Measurements from ENCODE around the gene SLC12A8. TPM values are rescaled to one million over a fixed set of nuclear protein-coding genes. Genes with fewer than 3 reads are reported as not detected.
A peak's percentile ranks its signal among the peaks of the same experiment; 100 is the strongest.

SLC12A8 gene
- total and polyA plus RNA-seq, 4 experiments from 2014 or later: not detected

- no peaks in the 10 kb centered on the region for H3K9me3 ChIP-seq (ENCODE audit: control insufficient read depth in 1 of 2, low read length in 2 of 2)
- no peaks in the 10 kb centered on the region for H3K27me3 ChIP-seq (ENCODE audit: insufficient read depth, low read length)
- DNase-seq: no peak
- H3K4me1 ChIP-seq (ENCODE audit: insufficient read depth, low read length): peaks cover 61% of the 10 kb centered on the region
- H3K27ac Mint-ChIP-seq: peak overlapping the region; percentile 95 to 99 (median 98)
- H3K27me3 Mint-ChIP-seq: no peaks in the 10 kb centered on the region
- POLR2A ChIA-PET (ENCODE audit: partially characterized antibody): interaction anchor here (0.6 to 2.2 kb wide), 8 partner anchors 15 to 322 kb away, joined by 3 to 13 read pairs (median 4); partner anchors contain the start of gene ZNF148
- CTCF ChIA-PET (ENCODE audit: partially characterized antibody): interaction anchor here (0.9 to 1.6 kb wide), 8 partner anchors 10 to 120 kb away, joined by 3 to 5 read pairs (median 4); no protein-coding TSS in a partner anchor
- peaks cover 49 to 74% (median 60%) of the 10 kb centered on the region in 4 donors for H3K4me1 Mint-ChIP-seq
- H3K4me3 ChIP-seq (ENCODE audit: low read length in 2 of 2): peak overlapping the region in 1 of 2 donors; percentile 28
- H3K4me3 Mint-ChIP-seq: peak overlapping the region; percentile 73 to 98 (median 96)
- H3K27ac ChIP-seq (ENCODE audit: low read depth, low read length): peak overlapping the region; percentile 73
- H3K9me3 Mint-ChIP-seq: no peaks in the 10 kb centered on the region
- no peaks in the 10 kb centered on the region for H3K36me3 ChIP-seq (ENCODE audit: insufficient read depth, low read length)
- H3K36me3 Mint-ChIP-seq: peaks cover 13 to 17% of the 10 kb centered on the region in 2 donors
- intact Hi-C loops (cut with micrococcal nuclease): loop anchor here (1.0 to 5.0 kb wide), 3 partner anchors 50 to 291 kb away; no protein-coding TSS in a partner anchor
Observed at GRCh38 chr3:125052624-125053303, 159.8 kb downstream of the SLC12A8 start.

- H3K36me3 Mint-ChIP-seq: peaks cover 15 to 19% of the 10 kb centered on the region in 2 donors
- Histone ChIP-seq H3K36me3 (ENCODE audit: insufficient read depth, low read length) (no peaks in the 10 kb centered on the region), H3K27me3 (ENCODE audit: insufficient read depth, low read length) (no peaks in the 10 kb centered on the region), H3K4me3 (ENCODE audit: low read length in 2 of 2) (peak overlapping the region in 1 of 2 donors; percentile 28), H3K4me1 (ENCODE audit: insufficient read depth, low read length) (peaks cover 61% of the 10 kb centered on the region), H3K27ac (ENCODE audit: low read depth, low read length) (peak overlapping the region; percentile 73), H3K9me3 (ENCODE audit: control insufficient read depth in 1 of 2, low read length in 2 of 2) (no peaks in the 10 kb centered on the region)
- H3K4me1 Mint-ChIP-seq: peaks cover 52 to 80% (median 63%) of the 10 kb centered on the region in 4 donors
- H3K27ac Mint-ChIP-seq: peak overlapping the region; percentile 95 to 99 (median 98)
- intact Hi-C loops (cut with micrococcal nuclease): loop anchor here (1.0 to 5.0 kb wide), 3 partner anchors 50 to 291 kb away; no protein-coding TSS in a partner anchor
- POLR2A ChIA-PET (ENCODE audit: partially characterized antibody): interaction anchor here (0.6 to 2.2 kb wide), 10 partner anchors 14 to 323 kb away, joined by 3 to 13 read pairs (median 4); partner anchors contain the start of gene ZNF148
- peak; percentile 72 to 95 (median 75) for DNase-seq
- H3K27me3 Mint-ChIP-seq: no peaks in the 10 kb centered on the region
- peak overlapping the region; percentile 73 to 98 (median 94) for H3K4me3 Mint-ChIP-seq
- CTCF ChIA-PET (ENCODE audit: partially characterized antibody): interaction anchor here (0.9 to 1.6 kb wide), 7 partner anchors 31 to 119 kb away, joined by 3 to 5 read pairs (median 4); no protein-coding TSS in a partner anchor
- no peaks in the 10 kb centered on the region for H3K9me3 Mint-ChIP-seq
Observed at GRCh38 chr3:125051715-125052581, 160.6 kb downstream of the SLC12A8 start.

GRCh38 chr3:125051205-125051604, 161.3 kb downstream of the SLC12A8 start:
- no peaks in the 10 kb centered on the region for H3K9me3 Mint-ChIP-seq
- ChIA-PET POLR2A (ENCODE audit: partially characterized antibody) (interaction anchor here (1.2 to 2.0 kb wide), 4 partner anchors 13 to 92 kb away, joined by 3 to 13 read pairs (median 6); no protein-coding TSS in a partner anchor), CTCF (ENCODE audit: partially characterized antibody) (interaction anchor here (1.3 to 1.4 kb wide), 2 partner anchors 30 to 32 kb away, joined by 3 to 4 read pairs; no protein-coding TSS in a partner anchor)
- DNase-seq: no peak
- Histone ChIP-seq H3K4me3 (ENCODE audit: low read length in 2 of 2) (peak overlapping the region in 1 of 2 donors; percentile 28), H3K4me1 (ENCODE audit: insufficient read depth, low read length) (peaks cover 55% of the 10 kb centered on the region), H3K9me3 (ENCODE audit: control insufficient read depth in 1 of 2, low read length in 2 of 2) (no peaks in the 10 kb centered on the region), H3K27me3 (ENCODE audit: insufficient read depth, low read length) (no peaks in the 10 kb centered on the region), H3K36me3 (ENCODE audit: insufficient read depth, low read length) (no peaks in the 10 kb centered on the region), H3K27ac (ENCODE audit: low read depth, low read length) (peak overlapping the region; percentile 73)
- intact Hi-C loops (cut with micrococcal nuclease): loop anchor here (5.0 kb wide), 2 partner anchors 49 to 71 kb away; no protein-coding TSS in a partner anchor
- H3K4me1 Mint-ChIP-seq: peaks cover 52 to 78% (median 62%) of the 10 kb centered on the region in 4 donors
- H3K27me3 Mint-ChIP-seq: no peaks in the 10 kb centered on the region
- peak overlapping the region; percentile 73 to 98 (median 94) for H3K4me3 Mint-ChIP-seq
- H3K36me3 Mint-ChIP-seq: peaks cover 18 to 20% of the 10 kb centered on the region in 2 donors
- peak overlapping the region; percentile 95 to 99 (median 98) for H3K27ac Mint-ChIP-seq

- Mint-ChIP-seq H3K27me3 (no peaks in the 10 kb centered on the region), H3K4me3 (peak overlapping the region in 3 of 8 donors; percentile 6 to 97 (median 95)), H3K27ac (peak overlapping the region; percentile 33 to 98 (median 95)), H3K36me3 (peaks cover 18 to 20% of the 10 kb centered on the region in 2 donors), H3K4me1 (peaks cover 52 to 77% (median 63%) of the 10 kb centered on the region in 4 donors), H3K9me3 (no peaks in the 10 kb centered on the region)
- Histone ChIP-seq H3K9me3 (ENCODE audit: control insufficient read depth in 1 of 2, low read length in 2 of 2) (no peaks in the 10 kb centered on the region), H3K27ac (ENCODE audit: low read depth, low read length) (peak overlapping the region; percentile 73), H3K27me3 (ENCODE audit: insufficient read depth, low read length) (no peaks in the 10 kb centered on the region), H3K4me3 (ENCODE audit: low read length in 2 of 2) (no peak overlapping the region), H3K4me1 (ENCODE audit: insufficient read depth, low read length) (peaks cover 54% of the 10 kb centered on the region), H3K36me3 (ENCODE audit: insufficient read depth, low read length) (no peaks in the 10 kb centered on the region)
- POLR2A ChIA-PET (ENCODE audit: partially characterized antibody): no interaction called here
- CTCF ChIA-PET (ENCODE audit: partially characterized antibody): no interaction called here
- DNase-seq: no peak
- intact Hi-C loops (cut with micrococcal nuclease): loop anchor here (5.0 kb wide), 2 partner anchors 48 to 72 kb away; no protein-coding TSS in a partner anchor
Observed at GRCh38 chr3:125050488-125051090, 162.0 kb downstream of the SLC12A8 start.

- no peak overlapping the region for H3K27ac ChIP-seq (ENCODE audit: low read depth, low read length)
- H3K4me3 ChIP-seq (ENCODE audit: low read length in 2 of 2): no peak overlapping the region
- no peaks in the 10 kb centered on the region for H3K9me3 ChIP-seq (ENCODE audit: control insufficient read depth in 1 of 2, low read length in 2 of 2)
- Mint-ChIP-seq H3K4me1 (peaks cover 40 to 62% (median 49%) of the 10 kb centered on the region in 4 donors), H3K9me3 (no peaks in the 10 kb centered on the region), H3K27ac (peak overlapping the region in 3 of 7 donors; percentile 9 to 78 (median 56)), H3K36me3 (peaks cover 13 to 18% of the 10 kb centered on the region in 2 donors), H3K4me3 (no peak overlapping the region), H3K27me3 (no peaks in the 10 kb centered on the region)
- peaks cover 41% of the 10 kb centered on the region for H3K4me1 ChIP-seq (ENCODE audit: insufficient read depth, low read length)
- H3K27me3 ChIP-seq (ENCODE audit: insufficient read depth, low read length): no peaks in the 10 kb centered on the region
- H3K36me3 ChIP-seq (ENCODE audit: insufficient read depth, low read length): no peaks in the 10 kb centered on the region
- ChIA-PET POLR2A (ENCODE audit: partially characterized antibody) (no interaction called here), CTCF (ENCODE audit: partially characterized antibody) (interaction anchor here (1.1 to 1.8 kb wide), 2 partner anchors 16 to 88 kb away, joined by 3 to 4 read pairs; no protein-coding TSS in a partner anchor)
- intact Hi-C loops (cut with micrococcal nuclease): no loop called here
- no peak for DNase-seq
Observed at GRCh38 chr3:125048282-125048681, 164.3 kb downstream of the SLC12A8 start.

GRCh38 chr3:125045965-125046364, 166.6 kb downstream of the SLC12A8 start:
- H3K27ac Mint-ChIP-seq: peak overlapping the region in 1 of 7 donors; percentile 60
- CTCF ChIA-PET (ENCODE audit: partially characterized antibody): no interaction called here
- DNase-seq: no peak
- no peaks in the 10 kb centered on the region for H3K27me3 ChIP-seq (ENCODE audit: insufficient read depth, low read length)
- no peaks in the 10 kb centered on the region for H3K27me3 Mint-ChIP-seq
- no peak overlapping the region for H3K4me3 ChIP-seq (ENCODE audit: low read length in 2 of 2)
- H3K4me3 Mint-ChIP-seq: no peak overlapping the region
- H3K36me3 Mint-ChIP-seq: peaks cover 13 to 24% of the 10 kb centered on the region in 2 donors
- peaks cover 18% of the 10 kb centered on the region for H3K4me1 ChIP-seq (ENCODE audit: insufficient read depth, low read length)
- no peaks in the 10 kb centered on the region for H3K9me3 ChIP-seq (ENCODE audit: control insufficient read depth in 1 of 2, low read length in 2 of 2)
- POLR2A ChIA-PET (ENCODE audit: partially characterized antibody): interaction anchor here (1.5 kb wide), 1 partner anchor 8 kb away, joined by 4 read pairs; no protein-coding TSS in a partner anchor
- intact Hi-C loops (cut with micrococcal nuclease): no loop called here
- no peaks in the 10 kb centered on the region for H3K9me3 Mint-ChIP-seq
- H3K36me3 ChIP-seq (ENCODE audit: insufficient read depth, low read length): no peaks in the 10 kb centered on the region
- H3K4me1 Mint-ChIP-seq: peaks cover 21 to 51% (median 32%) of the 10 kb centered on the region in 4 donors
- no peak overlapping the region for H3K27ac ChIP-seq (ENCODE audit: low read depth, low read length)
